Measurements from ENCODE around the gene INCENP.

The INCENP gene

DNA sequence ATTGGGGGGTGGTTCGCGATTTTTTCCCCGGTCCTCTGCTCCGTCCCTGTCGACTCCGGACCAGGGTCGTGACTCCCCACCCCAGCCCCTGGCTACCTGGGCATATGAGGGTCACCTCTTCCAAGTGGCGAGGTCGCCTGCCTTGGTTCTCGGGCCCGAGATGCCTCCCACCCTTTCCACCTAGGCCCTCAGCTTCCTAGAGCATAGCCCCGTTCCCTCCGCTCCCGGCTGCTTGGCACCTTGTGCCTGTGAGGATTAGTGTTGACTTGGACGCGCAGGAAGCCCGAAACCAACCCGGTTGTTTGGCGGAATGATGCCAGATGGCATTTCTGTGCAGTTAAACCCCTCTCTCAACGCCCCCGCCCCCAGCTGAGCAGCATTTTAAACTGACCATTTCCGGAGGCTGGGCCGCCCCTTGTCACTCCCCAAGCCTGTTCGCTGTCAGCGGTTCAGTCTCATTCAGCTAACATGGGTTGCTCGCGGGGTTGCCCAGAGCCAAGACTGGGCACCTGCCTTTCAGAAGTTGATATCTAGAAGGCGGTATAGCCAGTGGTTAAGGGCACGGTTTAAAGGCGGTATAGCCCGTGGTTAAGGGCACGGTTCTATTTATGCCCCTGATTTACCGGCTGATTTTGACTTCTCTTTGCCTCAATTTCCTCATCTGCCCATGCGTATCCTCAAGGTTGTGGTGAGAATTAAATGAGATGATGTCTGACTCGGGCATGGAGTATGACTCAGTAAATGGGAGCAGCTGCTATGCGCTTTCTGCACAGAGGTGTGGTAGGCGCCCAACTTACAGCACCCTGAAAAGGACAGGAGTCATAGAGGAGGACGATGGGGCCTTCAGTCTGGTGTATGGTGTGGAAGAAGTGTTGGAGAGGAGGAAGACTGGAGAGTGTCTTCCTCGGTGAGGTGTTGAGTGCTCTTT, 639 bp downstream of the INCENP start:
- DNase-seq (ENCODE audit: low spot score): peak; percentile 33

DNA sequence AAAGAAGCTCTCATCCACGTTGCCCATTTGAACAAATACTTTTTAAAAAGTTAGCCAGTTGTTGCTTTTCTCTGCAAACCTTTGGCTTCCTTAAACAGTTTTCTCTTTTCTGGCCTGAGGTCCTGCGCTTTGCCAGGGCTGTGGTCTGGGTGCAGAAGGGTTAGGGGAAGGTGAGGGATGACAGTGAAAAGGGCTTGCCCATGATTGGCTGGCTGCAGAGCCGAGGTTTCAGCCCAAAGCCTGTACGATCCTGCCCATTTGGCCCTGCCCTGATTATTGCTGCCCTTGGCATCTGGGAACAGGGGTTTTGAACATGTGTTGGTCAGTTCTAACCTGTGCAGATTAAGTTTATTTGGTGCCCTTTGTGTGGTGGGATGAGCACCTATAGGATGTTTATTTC, 1.5 kb downstream of the INCENP start:
- no peak for DNase-seq (ENCODE audit: low spot score)

GRCh38 chr11:62125881-62126280, 2.1 kb downstream of the INCENP start:
- no peak for DNase-seq (ENCODE audit: low spot score)

GRCh38 chr11:62127426-62127825, 3.6 kb downstream of the INCENP start:
- DNase-seq (ENCODE audit: low spot score): no peak

DNA sequence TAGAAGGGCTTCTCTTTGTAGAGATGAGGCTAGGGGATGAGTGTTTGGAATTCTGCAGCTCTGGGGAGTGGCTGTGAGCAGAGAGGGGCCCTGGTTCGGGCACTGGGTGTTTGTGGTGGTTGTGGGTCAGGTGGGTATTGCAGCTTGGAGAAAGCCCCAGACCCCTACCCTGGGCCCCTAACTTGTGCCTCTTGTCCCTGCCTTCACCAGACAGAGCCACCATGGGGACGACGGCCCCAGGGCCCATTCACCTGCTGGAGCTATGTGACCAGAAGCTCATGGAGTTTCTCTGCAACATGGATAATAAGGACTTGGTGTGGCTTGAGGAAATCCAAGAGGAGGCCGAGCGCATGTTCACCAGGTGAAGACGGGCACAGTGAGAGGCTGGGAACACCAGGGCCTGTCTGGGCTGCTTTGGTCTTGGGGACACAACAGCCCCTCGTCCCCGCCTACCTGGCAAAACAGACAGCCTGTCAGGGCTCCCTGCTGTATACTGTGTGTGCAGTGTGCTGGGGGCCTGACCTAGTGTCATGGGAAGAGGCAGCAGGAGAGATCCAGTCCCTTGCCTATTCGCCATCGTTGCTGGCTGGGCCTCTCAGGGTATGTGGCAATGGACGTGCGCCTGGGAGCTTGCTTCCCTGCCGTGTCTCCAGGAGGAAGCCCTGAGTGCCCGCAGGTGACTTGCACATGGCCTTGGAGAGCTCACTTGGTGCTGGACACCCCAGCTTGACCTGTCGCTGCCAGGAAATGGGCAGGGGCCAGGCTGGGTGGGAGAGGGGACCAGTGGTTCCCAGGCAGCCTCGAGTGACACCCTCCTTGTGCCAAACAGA, 4.3 kb downstream of the INCENP start:
- no peak for DNase-seq (ENCODE audit: low spot score)

DNA sequence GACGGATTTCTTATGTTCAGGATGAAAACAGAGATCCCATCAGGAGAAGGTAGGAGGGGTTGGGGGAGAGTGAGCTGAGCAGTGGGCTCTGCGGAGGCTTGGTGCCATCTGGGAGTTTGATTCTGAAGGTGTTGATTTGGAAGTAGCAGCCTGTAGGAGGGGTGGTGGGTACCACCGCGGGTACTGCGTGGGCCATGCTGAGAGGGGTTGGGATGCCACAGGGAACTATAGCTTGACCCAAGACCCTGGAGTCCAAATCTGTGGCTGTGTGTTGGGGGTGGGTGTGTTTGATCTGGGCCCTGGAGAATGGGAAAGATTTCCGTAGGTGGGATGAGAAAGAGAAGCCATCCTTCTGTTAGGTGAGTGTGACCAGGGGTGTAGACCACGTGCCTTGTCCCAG, 5.0 kb downstream of the INCENP start:
- no peak for DNase-seq (ENCODE audit: low spot score)

GRCh38 chr11:62129590-62130282, 5.9 kb downstream of the INCENP start:
- DNase-seq (ENCODE audit: low spot score): no peak

- DNase-seq (ENCODE audit: low spot score): no peak
Observed at GRCh38 chr11:62130283-62131169, 6.7 kb downstream of the INCENP start.

DNA sequence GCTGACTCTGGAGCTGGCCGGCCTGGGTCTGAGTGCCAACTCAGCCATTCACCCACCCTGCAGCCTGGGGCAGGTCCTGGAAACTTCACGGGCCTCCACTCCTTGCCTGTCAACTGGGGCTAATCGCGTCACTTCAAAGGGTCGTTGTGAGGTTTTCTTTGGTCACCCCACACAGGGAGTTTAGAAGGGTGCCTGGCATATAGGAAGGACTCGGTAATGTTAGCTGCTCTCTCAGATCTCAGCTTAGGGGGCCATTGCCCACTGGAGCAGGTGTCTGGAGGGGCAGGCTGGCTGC, 7.3 kb downstream of the INCENP start:
- no peak for DNase-seq (ENCODE audit: low spot score)

- DNase-seq (ENCODE audit: low spot score): peak; percentile 21
Observed at GRCh38 chr11:62132191-62132590, 8.4 kb downstream of the INCENP start.

- no peak for DNase-seq (ENCODE audit: low spot score)
Observed at GRCh38 chr11:62132689-62133293, 9.0 kb downstream of the INCENP start.

- DNase-seq (ENCODE audit: low spot score): peak; percentile 38
Observed at GRCh38 chr11:62133328-62134065, 9.7 kb downstream of the INCENP start.

DNA sequence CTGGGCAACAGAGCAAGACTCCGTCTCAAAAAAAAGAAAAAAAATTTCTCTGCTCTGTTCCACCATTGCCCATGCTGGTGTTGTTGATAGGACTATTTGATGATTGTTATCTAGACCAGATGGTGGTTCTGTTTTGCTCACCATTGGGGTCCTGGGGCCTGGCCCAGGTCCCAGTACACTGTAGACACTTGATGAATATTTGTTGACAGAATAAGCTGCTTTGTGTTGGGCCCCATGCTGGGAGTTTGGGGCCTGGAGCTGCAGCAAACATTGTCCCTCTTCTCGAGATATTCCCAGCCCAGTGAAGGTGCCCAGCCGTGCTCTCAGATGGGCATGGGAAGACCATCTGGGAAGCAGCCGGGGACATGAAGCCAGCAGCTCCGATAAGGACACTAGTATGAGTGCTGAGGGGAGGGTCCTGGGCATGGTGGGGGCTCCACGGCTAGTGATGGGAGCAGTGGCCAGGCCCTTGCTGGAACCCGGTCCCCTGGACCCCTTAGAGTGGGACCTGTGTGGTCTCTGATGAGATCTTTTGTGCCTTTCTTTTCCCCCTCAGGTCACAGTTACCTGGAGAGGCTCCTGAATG, 13.6 kb downstream of the INCENP start:
- no peak for DNase-seq (ENCODE audit: low spot score)

DNA sequence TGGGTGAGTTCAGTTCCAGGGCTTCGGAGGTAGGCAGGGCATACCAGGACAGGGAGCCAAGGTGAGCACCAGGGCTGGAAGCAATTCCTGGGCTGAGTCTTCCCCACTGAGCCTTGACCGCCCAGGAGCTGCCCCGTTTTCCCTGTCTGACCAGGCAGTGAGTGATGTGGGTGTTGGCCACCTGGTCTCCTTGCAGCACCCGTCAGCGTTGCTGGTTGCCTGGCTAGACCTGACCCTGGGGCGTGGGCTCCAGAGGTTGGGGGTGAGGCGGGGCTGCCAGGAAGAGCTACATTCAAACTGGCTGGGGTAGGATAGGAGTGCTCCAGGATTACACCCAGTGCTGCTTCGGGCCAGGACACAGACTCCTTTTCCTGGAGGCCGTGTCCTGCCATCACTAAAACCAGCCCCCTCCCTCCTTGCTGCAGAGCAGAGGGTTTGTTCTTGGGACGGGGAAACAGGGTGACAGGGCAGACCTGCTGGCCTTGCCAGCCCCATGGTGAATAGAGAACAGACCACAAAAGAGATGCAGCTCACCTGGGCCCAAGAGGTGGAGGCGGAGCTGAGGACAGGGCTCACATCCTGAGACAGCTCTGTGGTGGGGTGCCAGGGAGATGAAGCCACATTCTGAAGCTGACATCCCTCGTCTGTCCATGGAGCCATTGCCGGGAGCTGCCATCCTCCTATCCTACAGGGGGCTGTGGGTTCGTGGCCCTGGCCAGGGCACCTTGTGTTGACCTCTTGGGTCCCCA, 14.2 kb downstream of the INCENP start:
- DNase-seq (ENCODE audit: low spot score): no peak

GRCh38 chr11:62138630-62139425, 15.0 kb downstream of the INCENP start:
- DNase-seq (ENCODE audit: low spot score): no peak

DNA sequence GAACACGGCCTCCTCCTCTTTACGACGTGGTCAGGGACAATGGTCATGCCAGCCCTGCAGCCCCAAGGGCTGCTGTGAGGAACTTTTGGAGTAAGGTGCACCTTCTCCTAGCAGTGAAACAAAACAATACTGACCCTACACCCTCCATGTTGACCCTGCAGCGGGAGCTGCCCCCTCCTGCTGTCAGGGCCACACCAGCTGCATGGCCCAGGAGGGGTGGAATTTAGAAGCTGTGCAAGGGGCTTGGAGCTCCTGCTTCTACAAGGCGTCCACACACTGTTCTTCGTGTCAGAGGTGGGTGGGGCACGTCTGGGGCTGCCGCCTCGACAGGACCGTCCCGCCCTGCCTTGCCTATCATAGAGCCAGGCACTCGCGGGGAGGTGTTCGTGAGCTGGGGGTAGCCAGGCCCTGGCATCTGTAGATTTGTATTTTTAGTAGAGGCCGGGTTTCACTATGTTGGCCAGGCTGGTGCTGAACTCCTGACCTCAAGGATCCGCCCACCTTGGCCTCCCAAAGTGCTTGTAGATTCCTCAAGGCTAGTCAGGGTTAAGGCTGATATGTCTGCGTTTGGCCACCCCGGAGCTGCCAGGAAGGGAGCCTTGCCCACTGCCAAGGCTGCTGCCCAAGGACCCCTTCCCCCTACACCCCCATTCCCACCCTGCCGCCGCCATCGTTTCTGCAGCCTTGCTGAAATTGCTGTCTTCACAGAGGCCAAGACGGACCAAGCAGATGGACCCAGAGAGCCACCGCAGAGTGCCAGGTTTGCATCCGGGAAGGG, 15.9 kb downstream of the INCENP start:
- no peak for DNase-seq (ENCODE audit: low spot score)

DNA sequence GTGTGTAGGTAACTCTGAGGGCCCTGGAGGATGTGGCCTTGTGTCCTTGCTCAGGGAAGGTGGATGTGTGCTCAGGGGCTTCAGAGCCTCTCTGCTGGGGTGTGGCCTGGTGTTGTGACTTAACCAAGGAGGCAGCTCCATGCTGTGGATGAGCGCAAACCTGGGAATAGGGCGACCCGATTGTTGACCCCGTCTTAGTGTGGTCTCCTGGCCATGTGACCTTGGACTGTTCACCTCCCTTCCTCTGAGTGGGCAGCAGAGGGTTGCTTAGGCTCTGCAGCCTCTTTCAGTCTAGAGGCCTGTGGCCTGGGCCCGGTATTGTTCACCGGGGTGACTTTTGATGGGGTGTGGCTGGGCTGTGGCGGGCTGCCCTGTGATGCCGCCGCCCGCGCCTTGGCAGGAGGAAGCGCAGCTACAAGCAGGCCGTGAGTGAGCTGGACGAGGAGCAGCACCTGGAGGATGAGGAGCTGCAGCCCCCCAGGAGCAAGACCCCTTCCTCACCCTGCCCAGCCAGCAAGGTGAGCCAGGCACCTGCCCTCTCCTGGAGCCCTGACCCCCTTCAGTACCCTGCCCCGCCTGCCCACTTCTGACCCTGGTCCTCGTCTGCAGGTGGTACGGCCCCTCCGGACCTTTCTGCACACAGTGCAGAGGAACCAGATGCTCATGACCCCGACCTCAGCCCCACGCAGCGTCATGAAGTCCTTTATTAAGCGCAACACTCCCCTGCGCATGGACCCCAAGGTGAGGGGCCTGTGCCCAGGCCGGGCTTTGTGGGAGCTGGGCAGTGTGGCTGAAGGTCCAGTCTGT, 16.7 kb downstream of the INCENP start:
- no peak for DNase-seq (ENCODE audit: low spot score)

All from AG08395 (cell line).